Fibroblast of lung (primary cell): ENCODE results near the gene ERCC1. TPM values are rescaled to one million over a fixed set of nuclear protein-coding genes. Genes with fewer than 3 reads are reported as not detected.

Experiments used
- DNase-seq, 2 donors: peaks; one replicate each; pipeline versions ENCODE4 v3.0.0 to v3.0.0-alpha.2; 2010; ENCODE audit warnings: low read depth in 2 of 2
- H2AFZ ChIP-seq: 2 replicates; pipeline ENCODE4 v1.5.1; 2012; ENCODE audit warnings: low read length, control low read depth, inconsistent platforms
- H3K27ac ChIP-seq: 2 replicates; pipeline ENCODE4 v1.5.1; 2011; ENCODE audit warnings: low read length, control low read depth; ENCODE audit not compliant: insufficient read depth
- H3K27me3 ChIP-seq: 2 replicates; pipeline ENCODE4 v1.5.1; 2011; ENCODE audit warnings: mild to moderate bottlenecking, low read length; ENCODE audit not compliant: control insufficient read depth, insufficient read depth
- H3K36me3 ChIP-seq: 2 replicates; pipeline ENCODE4 v1.5.1; 2011; ENCODE audit warnings: low read length; ENCODE audit not compliant: control insufficient read depth, insufficient read depth
- H3K4me1 ChIP-seq: 2 replicates; pipeline ENCODE4 v1.5.1; 2011; ENCODE audit warnings: low read length; ENCODE audit not compliant: control insufficient read depth, insufficient read depth; ENCODE audit errors: extremely low read depth
- H3K4me2 ChIP-seq: 2 replicates; pipeline ENCODE4 v1.5.1; 2011; ENCODE audit warnings: low read length, control low read depth; ENCODE audit not compliant: insufficient read depth; ENCODE audit errors: extremely low read depth
- H3K4me3 ChIP-seq, 4 experiments: fragments of 200-600 bp in 1 of 4; sonication (generic) in 1 of 4; replicated peaks in 1 of 4; 2 replicates each; pipeline ENCODE4 v1.5.1; 2011 to 2016; ENCODE audit warnings: low read length in 4 of 4, low read depth in 3 of 4, mild to moderate bottlenecking in 3 of 4, control low read depth in 2 of 4, inconsistent platforms in 1 of 4, mixed read lengths in 1 of 4; ENCODE audit not compliant: insufficient read depth in 1 of 4; ENCODE audit errors: control extremely low read depth in 1 of 4
- H3K79me2 ChIP-seq: 2 replicates; pipeline ENCODE4 v1.5.1; 2012; ENCODE audit warnings: mild to moderate bottlenecking, low read length, inconsistent platforms; ENCODE audit not compliant: control insufficient read depth, insufficient read depth
- H3K9ac ChIP-seq: 2 replicates; pipeline ENCODE4 v1.5.1; 2011; ENCODE audit warnings: mild to moderate bottlenecking, low read length, control low read depth; ENCODE audit not compliant: insufficient read depth
- H3K9me3 ChIP-seq: 2 replicates; pipeline ENCODE4 v1.5.1; 2012; ENCODE audit warnings: low read depth, low read length; ENCODE audit not compliant: control insufficient read depth, insufficient read depth
- H4K20me1 ChIP-seq: 2 replicates; pipeline ENCODE4 v1.5.1; 2011; ENCODE audit warnings: low read length; ENCODE audit not compliant: control insufficient read depth, insufficient read depth; ENCODE audit errors: extremely low read depth
- EZH2 ChIP-seq: IDR thresholded peaks from 2 replicates; pipeline ENCODE4 v1.5.1; 2012; ENCODE audit warnings: low read length, control low read depth, mild to moderate bottlenecking; ENCODE audit errors: missing control alignments
- polyA plus RNA-seq, 2 donors: library from polyadenylated mRNA; depleted of rRNA in 1 of 2; stranded (reverse) in 1 of 2; unstranded in 1 of 2; fragments of >200 nt; gene quantifications; 2 replicates each; pipeline ENCODE4 v1.2.1, GENCODE V29; 2011 to 2012; ENCODE audit warnings: missing spikeins in 1 of 2
- total RNA-seq: library from RNA; depleted of rRNA; stranded (reverse); fragments of >200 nt; gene quantifications from 2 replicates; pipeline ENCODE4 v1.2.1, GENCODE V29; 2014
- TF ChIP-seq, protein P1 (sequence below), 2 donors: IDR thresholded peaks in 1 of 2; conservative IDR thresholded peaks in 1 of 2; 1 replicate in 1 of 2; 2 replicates in 1 of 2; pipeline ENCODE4 v1.5.1; 2011 to 2012; ENCODE audit warnings: low read length in 2 of 2, control low read depth in 1 of 2, inconsistent platforms in 1 of 2, low read depth in 1 of 2, mild to moderate bottlenecking in 1 of 2

The ERCC1 gene
- total and polyA plus RNA-seq, 2 donors (not counting 1 experiment from before 2014, with no cell fraction given), result 49.3 to 81.1 TPM

DNA sequence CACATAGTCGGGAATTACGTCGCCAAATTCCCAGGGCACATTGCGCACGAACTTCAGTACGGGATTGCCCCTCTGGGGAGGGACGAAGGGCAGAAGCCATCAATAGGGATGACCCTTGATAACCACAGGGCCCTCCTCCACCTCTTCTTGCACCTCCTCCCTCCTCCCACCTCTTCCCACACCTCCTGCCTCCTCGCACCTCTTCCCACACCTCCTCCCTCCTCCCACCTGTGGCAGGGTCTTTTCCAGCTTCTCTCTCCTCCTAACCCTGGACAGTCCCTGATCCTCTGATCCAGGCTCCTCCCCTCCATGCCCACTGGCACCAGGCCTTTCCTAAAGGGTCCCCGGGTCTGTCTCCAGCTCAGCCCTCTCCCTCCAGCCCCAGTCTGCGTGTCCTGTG is 3.4 kb downstream of the ERCC1 start:
- DNase-seq, result no peak
- no peak overlapping the region for H3K4me3 ChIP-seq
- no peaks in the 10 kb centered on the region for H3K27me3 ChIP-seq
- TF ChIP-seq EZH2, result no peak
- TF ChIP-seq, protein P1, sequence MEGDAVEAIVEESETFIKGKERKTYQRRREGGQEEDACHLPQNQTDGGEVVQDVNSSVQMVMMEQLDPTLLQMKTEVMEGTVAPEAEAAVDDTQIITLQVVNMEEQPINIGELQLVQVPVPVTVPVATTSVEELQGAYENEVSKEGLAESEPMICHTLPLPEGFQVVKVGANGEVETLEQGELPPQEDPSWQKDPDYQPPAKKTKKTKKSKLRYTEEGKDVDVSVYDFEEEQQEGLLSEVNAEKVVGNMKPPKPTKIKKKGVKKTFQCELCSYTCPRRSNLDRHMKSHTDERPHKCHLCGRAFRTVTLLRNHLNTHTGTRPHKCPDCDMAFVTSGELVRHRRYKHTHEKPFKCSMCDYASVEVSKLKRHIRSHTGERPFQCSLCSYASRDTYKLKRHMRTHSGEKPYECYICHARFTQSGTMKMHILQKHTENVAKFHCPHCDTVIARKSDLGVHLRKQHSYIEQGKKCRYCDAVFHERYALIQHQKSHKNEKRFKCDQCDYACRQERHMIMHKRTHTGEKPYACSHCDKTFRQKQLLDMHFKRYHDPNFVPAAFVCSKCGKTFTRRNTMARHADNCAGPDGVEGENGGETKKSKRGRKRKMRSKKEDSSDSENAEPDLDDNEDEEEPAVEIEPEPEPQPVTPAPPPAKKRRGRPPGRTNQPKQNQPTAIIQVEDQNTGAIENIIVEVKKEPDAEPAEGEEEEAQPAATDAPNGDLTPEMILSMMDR (conservative IDR thresholded peaks at IDR 0.05 in 1 of 2, IDR thresholded peaks at IDR 0.05 in 1 of 2; ENCODE audit: low read depth in 1 of 2, low read length in 2 of 2), result no peak
- no peak overlapping the region for H2AFZ ChIP-seq
- peaks cover 16% of the 10 kb centered on the region for H3K4me1 ChIP-seq
- no peaks in the 10 kb centered on the region for H4K20me1 ChIP-seq
- H3K9me3 ChIP-seq, result no peaks in the 10 kb centered on the region
- H3K79me2 ChIP-seq, result peaks cover 21% of the 10 kb centered on the region
- no peak overlapping the region for H3K9ac ChIP-seq
- H3K36me3 ChIP-seq, result peaks cover 12% of the 10 kb centered on the region
- no peak overlapping the region for H3K4me2 ChIP-seq
- H3K27ac ChIP-seq, result no peak overlapping the region

DNA sequence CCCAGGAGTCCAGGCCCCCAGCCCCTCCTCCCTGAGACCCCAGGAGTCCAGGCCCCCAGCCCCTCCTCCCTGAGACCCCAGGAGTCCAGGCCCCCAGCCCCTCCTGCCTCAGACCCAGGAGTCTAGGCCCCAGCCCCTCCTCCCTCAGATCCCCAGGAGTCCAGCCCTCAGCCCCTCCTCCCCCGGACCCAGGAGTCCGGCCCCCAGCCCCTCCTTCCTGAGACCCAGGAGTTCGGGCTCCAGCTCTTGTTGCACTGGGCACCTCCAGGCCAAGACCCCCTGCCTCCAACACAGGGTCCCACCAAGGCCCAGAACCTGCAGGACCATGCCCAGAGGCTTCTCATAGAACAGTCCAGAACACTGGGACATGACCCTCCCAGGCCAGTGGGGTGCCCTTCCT is 3.8 kb downstream of the ERCC1 start:
- no peak overlapping the region for H2AFZ ChIP-seq
- H3K4me1 ChIP-seq, result peaks cover 13% of the 10 kb centered on the region
- no peaks in the 10 kb centered on the region for H3K27me3 ChIP-seq
- H3K4me3 ChIP-seq, result no peak overlapping the region
- peaks cover 21% of the 10 kb centered on the region for H3K79me2 ChIP-seq
- no peaks in the 10 kb centered on the region for H3K9me3 ChIP-seq
- peaks cover 12% of the 10 kb centered on the region for H3K36me3 ChIP-seq
- TF ChIP-seq, protein P1 (conservative IDR thresholded peaks at IDR 0.05 in 1 of 2, IDR thresholded peaks at IDR 0.05 in 1 of 2; ENCODE audit: low read depth in 1 of 2, low read length in 2 of 2), result no peak
- TF ChIP-seq EZH2, result no peak
- no peak for DNase-seq
- no peak overlapping the region for H3K27ac ChIP-seq
- no peak overlapping the region for H3K9ac ChIP-seq
- no peaks in the 10 kb centered on the region for H4K20me1 ChIP-seq
- no peak overlapping the region for H3K4me2 ChIP-seq

DNA sequence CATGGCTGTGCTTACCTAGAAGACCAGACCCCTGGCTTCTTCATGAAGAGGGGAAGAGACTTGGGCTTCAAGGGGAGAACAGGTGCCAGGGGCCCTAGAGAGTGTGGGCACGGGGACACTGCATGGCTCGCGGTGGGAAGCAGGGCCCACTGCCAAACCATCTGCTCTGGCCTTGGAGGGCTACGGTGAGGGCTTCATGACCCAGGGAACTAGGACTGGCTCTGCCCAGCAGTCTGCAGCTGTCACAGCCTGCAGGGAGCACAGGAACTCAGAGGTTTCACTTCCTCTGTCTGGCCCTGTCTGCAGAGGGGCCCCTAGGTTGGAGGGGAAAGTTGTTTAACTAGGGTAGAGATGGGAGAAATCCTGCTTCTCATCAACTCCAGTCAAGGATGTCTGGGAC is 4.3 kb downstream of the ERCC1 start:
- Histone ChIP-seq H3K4me1 (peaks cover 9% of the 10 kb centered on the region), H2AFZ (no peak overlapping the region), H3K9me3 (no peaks in the 10 kb centered on the region), H3K9ac (no peak overlapping the region), H3K79me2 (peaks cover 21% of the 10 kb centered on the region), H3K36me3 (peaks cover 15% of the 10 kb centered on the region), H4K20me1 (no peaks in the 10 kb centered on the region), H3K27me3 (no peaks in the 10 kb centered on the region), H3K27ac (no peak overlapping the region), H3K4me2 (no peak overlapping the region), H3K4me3 (no peak overlapping the region)
- TF ChIP-seq, protein P1 (conservative IDR thresholded peaks at IDR 0.05 in 1 of 2, IDR thresholded peaks at IDR 0.05 in 1 of 2; ENCODE audit: low read depth in 1 of 2, low read length in 2 of 2), result no peak
- TF ChIP-seq EZH2, result no peak
- DNase-seq, result no peak
